Left renal pelvis (tissue), 4 donors: ENCODE measurements around the gene NBR1. TPM values are rescaled to one million over a fixed set of nuclear protein-coding genes. Genes with fewer than 3 reads are reported as not detected.
"Not testable (repeated sequence)": the region's sequence is repeated elsewhere in the genome, so short reads cannot be mapped to it uniquely, and the experiment has no call there.

ENCODE experiments used
- DNase-seq, 4 donors: peaks; one replicate each; pipeline ENCODE4 v3.0.0-alpha.2; 2013; ENCODE audit warnings: low read depth in 4 of 4, low spot score in 3 of 4
- polyA plus RNA-seq, 4 donors: library from polyadenylated mRNA; unstranded; fragments of 120-200 nt; gene quantifications; one replicate each; pipeline ENCODE4 v1.2.1, GENCODE V29; 2013; ENCODE audit not compliant: insufficient read length in 4 of 4

Gene NBR1
- polyA plus RNA-seq, 4 donors, result 111 to 160 (median 120) TPM

DNA sequence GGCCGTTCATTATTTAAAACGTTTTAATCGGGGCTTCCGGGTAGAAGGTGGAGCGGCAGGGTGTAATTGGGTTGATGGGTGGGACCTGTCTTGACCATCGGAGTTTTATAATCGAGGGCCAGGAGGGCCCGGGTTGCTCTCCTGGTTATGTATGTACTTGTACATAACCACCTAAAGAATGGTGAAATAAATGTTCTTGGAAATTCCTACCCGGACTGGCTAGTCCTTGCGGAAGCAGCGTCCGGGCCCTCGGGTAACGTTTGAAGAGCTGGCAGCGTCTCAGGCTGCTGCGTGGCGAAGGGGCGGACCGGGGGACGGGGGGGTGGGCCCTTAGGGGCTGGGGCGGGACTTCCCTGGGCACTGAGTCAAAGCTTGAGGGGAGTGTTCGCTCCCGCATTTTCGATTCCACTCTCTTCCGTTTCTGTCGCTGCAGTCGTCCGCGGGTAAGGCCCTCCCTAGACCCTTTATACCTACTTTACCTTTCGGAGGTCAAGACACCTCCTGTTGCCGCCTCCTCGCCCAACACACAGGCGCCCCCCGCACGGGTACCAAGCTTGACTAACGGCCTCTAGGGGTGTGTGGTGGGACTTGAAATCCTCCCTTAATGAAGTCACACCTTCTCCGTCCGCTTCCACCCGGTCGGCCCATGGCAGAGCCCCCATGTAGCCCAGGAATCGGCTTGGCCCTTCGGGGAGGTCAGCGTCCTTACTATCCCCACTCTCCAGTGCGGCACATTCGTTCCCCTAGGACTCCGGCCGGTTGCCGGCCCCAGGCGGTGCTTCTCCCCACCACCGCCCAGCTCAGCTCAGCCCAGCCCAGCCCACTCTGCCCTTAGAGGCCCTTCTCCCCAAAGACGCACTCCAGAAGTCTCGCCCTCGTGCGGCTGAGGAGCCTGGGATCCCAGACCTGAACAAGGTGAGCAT, 40.7 kb downstream of the NBR1 start, which contains the start of gene TMEM106A:
TMEM106A (plus strand) TSS at position 396 of the 923 bp plus-strand sequence. CDS start 1,167 bp downstream, outside the sequence.
- DNase-seq, result peak; percentile 58 to 70 (median 68)

- no peak for DNase-seq
Observed at GRCh38 chr17:43212641-43213490, 41.9 kb downstream of the NBR1 start.

- no peak for DNase-seq
Observed at GRCh38 chr17:43213545-43213944, 42.5 kb downstream of the NBR1 start.

DNA sequence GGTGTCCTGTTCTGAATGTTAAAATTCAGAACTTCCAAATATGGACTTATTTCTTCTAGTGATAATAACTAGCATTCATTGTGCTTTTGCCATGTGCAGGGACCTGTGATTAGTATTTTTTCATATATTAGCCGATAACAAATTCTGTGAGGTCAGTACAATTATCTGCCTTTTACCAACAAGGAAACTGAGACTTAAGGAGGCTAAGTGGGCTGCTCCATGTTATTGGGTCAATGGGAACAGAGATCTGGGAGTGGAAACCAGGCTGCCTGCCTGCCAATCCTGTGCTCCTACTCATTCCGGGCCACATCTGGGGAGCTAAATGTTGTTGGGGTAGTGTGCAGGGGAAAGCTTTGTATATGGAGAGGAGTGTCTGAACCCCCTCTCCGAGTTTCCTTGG, 44.3 kb downstream of the NBR1 start:
- no peak for DNase-seq

- DNase-seq, result no peak
Observed at GRCh38 chr17:43216369-43216761, 45.4 kb downstream of the NBR1 start.

DNA sequence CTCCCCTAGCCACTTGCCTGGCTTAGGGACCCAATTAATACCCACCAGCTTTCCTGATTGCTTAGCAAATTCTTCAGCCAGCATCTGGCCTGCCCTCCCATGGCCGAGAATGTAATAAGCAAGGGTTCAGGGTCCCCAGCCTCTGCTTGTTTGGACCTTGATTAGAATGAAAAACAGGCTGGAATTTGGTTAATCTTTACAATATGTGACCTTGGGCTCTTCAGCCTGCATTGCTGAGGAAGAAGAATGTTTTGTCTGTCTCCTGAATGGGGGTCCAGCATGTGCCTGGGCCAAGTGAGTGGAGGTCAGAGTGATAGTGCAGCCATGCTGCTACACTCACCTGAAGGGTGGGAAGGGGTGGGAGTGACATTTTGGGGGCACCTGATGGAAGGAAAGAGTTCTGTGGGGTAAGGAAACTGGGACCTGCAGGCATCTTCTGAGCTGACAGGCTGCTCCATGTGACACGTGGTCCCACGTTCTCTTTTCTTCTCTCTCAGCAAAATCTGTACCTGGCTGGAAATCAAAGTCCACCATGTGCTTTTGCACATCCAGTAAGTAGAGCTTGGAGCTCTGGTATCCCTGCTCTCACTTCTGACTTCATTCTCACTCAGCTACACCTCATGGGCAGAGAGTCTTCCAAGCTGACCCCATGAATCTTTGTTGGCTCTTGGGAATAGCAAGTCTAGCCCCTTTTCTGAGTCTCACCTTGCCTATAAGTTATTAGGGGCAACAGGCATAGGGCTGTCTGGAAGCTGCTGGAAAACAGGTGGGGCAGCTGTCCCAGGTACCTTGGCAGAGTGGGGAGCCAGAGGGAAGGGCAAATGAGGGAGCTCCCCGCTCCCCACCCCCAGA, 46.0 kb downstream of the NBR1 start:
- DNase-seq, result no peak

GRCh38 chr17:43217614-43218087, 46.6 kb downstream of the NBR1 start:
- DNase-seq, result no peak

GRCh38 chr17:43219001-43219400, 48.0 kb downstream of the NBR1 start:
- no peak for DNase-seq

DNA sequence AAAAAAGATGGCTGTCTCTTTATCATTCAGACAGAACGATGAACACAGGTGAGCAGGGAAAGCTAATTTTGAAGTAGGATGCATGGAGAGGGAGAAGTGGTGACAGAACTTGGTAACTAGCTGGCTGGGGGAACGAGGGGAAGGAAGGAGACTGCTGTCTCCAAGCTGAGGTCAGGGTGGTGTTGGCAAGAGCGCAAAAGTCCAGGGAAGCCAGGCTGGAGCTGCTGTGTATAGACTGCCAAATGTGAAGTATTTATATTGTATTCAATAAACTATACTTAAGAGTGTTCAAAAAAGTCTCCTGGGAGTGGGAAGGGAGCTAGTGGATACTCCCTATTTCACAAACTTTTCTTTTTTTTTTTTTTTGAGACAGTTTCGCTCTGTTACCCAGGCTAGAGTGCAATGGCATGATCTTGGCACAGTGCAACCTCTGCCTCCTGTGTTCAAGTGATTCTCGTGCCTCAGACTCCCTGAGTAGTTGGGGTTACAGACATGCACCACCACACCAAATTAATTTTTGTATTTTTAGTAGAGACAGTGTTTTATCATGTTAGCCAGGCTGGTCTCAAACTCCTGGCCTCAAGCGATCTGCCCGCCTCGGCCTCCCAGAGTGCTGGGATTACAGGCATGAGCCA, 48.8 kb downstream of the NBR1 start:
- DNase-seq, result no peak

GRCh38 chr17:43220511-43221125, 49.6 kb downstream of the NBR1 start:
- DNase-seq, result no peak

DNA sequence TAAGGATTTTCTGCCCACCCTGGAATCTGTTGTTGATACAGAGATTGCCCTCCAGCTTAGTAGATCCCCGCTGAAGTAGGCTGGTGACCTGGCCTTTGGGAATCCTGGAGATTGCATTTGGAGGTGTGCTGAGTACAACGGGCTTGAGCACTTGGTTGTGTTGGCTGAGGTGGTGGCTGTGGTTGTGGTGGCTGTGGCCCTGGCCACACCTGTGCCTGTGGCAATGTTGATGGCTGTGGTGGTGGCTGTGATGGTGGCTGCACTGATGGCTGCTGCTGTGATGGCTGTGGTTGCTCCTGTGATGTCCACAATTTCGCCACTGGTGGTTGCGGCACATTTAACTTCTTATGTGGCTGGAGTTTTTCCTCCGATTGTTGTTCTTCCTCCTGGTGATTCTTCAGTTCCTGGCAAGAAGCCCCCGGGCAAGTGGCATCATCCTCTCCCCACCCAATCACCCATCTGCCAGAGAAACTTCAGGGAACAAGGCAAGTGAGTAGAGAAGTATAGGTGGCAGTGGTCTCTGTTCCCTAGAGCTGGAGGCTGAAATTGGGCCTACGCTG, 53.2 kb downstream of the NBR1 start:
- no peak for DNase-seq

DNA sequence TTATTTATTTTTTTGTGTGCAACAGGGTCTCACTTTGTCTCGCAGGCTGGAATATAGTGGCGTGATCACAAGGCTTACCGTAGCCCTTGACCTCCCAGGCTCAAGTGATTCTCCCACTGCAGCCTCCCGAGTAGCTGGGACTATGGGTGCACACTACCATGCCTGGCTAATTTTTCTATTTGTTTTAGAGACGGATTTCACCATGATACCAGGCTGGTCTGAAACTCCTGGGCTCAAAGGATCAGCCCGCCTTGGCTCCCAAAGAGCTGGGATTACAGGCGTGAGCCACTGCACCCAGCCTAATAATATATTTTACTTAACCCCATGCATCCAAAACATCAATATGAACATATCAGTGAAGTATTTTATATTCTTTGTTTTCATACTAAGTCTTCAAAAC, 55.4 kb downstream of the NBR1 start:
- DNase-seq, result no peak

GRCh38 chr17:43228020-43228782, 57.2 kb downstream of the NBR1 start, which contains the start of gene CCDC200:
TSS of gene CCDC200 (minus strand) at chr17:43228623. CDS start at chr17:43228554, 69 bp downstream.
- DNase-seq, result not testable (repeated sequence)

DNA sequence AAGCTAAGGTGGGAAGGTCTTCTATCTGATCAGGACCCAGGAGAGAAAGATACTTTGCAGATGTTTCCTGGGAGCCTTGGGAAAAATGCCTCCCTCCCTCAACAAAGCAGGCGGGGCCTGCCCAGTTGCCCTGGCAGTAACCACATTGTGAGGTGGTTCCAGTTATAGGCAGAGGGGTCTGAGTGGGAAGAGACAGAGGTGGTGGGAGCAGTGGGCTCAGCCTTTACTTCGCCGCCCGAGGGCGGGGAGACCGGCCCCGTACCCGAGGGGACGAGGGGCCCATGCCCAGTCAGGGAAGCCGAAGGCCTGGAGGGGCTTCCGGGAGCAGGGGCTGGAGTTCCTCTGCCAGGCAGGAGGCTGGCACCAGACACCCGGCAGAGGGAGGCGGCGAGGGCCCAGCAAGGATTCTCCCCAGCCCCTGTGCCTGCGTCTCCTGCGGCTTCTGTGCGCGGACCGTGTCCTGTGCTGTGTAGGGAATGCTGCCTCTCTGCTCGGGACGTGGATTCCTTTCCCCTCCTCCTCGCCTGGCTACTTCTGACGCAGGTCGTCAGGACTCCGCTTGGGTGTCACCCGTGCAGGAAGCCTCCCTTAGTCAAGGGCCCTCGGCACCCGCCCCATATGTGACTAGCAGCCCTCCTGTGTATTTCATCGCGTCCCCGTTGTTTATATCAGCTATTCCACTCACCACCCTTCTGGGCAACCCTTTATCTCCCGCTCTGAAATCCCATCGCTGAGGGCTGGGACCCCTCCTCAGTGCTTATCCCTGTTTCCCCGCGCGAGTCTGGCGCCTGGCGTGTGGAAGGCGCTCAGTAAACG, 60.4 kb downstream of the NBR1 start:
- not testable (repeated sequence) for DNase-seq

DNA sequence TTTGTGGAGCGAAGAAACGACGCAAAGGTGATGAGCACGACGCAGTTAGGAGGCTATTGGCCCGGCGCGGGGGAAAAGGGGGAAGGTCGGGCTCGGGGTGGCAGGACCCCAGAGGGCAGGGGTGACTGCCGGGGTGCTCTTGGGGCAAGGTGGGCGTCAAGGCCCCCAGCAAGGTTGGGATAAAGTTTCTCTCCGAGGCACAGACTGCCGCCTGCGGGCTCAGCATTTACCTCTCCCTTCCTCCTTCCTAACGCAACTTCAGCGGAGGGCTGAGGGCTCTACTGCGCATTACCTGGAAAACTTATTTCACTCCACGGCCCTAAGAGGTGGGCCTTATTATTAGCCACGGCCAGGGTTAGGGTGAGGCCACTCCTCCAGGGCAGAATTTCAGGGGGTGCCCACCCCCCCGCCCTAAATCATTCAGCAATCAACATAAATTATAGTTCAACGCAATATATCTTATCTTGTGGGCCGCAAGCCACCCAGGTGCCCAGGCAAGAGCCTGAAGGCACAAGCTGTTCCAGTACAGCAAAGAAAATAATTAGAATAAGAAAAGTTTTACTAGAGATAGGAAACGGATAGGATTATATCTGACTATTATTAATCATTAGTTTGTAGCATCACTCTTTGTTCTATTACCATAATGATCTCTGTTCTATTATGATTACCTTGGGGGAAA, 61.1 kb downstream of the NBR1 start:
- DNase-seq, result not testable (repeated sequence)

DNA sequence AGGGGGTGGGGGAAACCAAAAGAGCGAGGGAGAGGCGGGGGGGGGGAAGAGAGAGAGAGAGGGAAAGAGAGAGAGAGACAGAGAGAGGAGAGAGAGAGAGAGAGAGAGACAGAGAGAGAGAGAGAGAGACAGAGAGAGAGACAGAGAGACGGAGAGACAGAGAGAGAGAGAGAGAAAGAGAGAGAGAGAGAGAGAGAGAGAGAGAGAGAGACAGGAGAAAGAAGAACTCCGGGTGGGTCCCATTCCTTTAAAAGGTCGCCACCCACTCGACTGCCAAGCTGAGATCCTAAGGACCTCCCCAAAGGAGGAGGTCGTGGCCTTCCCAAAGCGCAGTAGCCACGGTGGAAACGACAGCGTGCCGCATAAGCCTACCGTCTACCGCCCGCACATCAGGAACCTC, 62.2 kb downstream of the NBR1 start:
- not testable (repeated sequence) for DNase-seq

DNA sequence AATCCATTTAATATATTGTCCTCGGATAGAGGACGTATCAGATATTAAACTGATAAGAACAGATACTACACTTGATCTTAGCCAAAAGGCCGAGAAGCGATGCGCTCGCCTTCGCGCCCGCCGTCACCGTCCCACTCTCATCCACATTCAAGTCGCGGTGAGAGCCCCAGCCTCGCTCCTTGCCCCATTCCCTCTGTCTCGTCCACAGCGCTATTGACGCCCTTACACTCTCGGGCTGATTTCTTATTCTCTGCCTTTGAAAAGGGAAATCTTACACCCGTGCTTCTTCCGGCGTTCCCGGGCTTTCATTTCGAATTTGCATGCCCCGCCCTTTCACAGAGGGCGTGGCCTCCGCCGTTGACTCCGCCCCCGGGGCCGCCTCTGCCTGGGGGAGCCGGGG, 62.9 kb downstream of the NBR1 start, which contains the start of gene RNU2-1:
RNU2-1 (minus strand) TSS at position 101 of the 400 bp plus-strand sequence.
- not testable (repeated sequence) for DNase-seq
